Measurements from ENCODE around the gene ADAMTS10.
"Not testable (repeated sequence)": the region's sequence is repeated elsewhere in the genome, so short reads cannot be mapped to it uniquely, and the experiment has no call there.

ADAMTS10 gene

GRCh38 chr19:8641221-8641907, 30.8 kb upstream of the ADAMTS10 start:
- Histone ChIP-seq H3K27me3 (ENCODE audit: control insufficient read depth in 5 of 5, insufficient read depth in 4 of 5, low read length in 5 of 5) (peaks cover 0 to 6% (median 0%) of the 10 kb centered on the region in 5 donors), H3K27ac (ENCODE audit: low read depth, low read length) (no peak overlapping the region), H3K36me3 (ENCODE audit: control insufficient read depth in 5 of 5, insufficient read depth in 5 of 5, low read length in 5 of 5) (no peaks in the 10 kb centered on the region), H3K4me1 (ENCODE audit: control insufficient read depth in 5 of 5, insufficient read depth in 5 of 5, low read length in 5 of 5) (peaks cover 2 to 21% (median 9%) of the 10 kb centered on the region in 5 donors), H3K4me3 (ENCODE audit: low read depth in 1 of 5, low read length in 5 of 5) (no peak overlapping the region), H3K9ac (ENCODE audit: low read length in 5 of 5) (no peak overlapping the region), H3K9me3 (ENCODE audit: control insufficient read depth in 5 of 5, low read length in 5 of 5) (peaks cover 0 to 16% (median 10%) of the 10 kb centered on the region in 5 donors)

GRCh38 chr19:8640402-8641004, 30.0 kb upstream of the ADAMTS10 start:
- Histone ChIP-seq H3K9ac (ENCODE audit: low read length in 5 of 5) (no peak overlapping the region), H3K27me3 (ENCODE audit: control insufficient read depth in 5 of 5, insufficient read depth in 4 of 5, low read length in 5 of 5) (peaks cover 0 to 3% (median 0%) of the 10 kb centered on the region in 5 donors), H3K9me3 (ENCODE audit: control insufficient read depth in 5 of 5, low read length in 5 of 5) (peaks cover 0 to 16% (median 10%) of the 10 kb centered on the region in 5 donors), H3K27ac (ENCODE audit: low read depth, low read length) (no peak overlapping the region), H3K36me3 (ENCODE audit: control insufficient read depth in 5 of 5, insufficient read depth in 5 of 5, low read length in 5 of 5) (no peaks in the 10 kb centered on the region), H3K4me3 (ENCODE audit: low read depth in 1 of 5, low read length in 5 of 5) (no peak overlapping the region), H3K4me1 (ENCODE audit: control insufficient read depth in 5 of 5, insufficient read depth in 5 of 5, low read length in 5 of 5) (peaks cover 2 to 21% (median 9%) of the 10 kb centered on the region in 5 donors)

- Histone ChIP-seq H3K27me3 (ENCODE audit: control insufficient read depth in 5 of 5, insufficient read depth in 4 of 5, low read length in 5 of 5) (peaks cover 0 to 3% (median 0%) of the 10 kb centered on the region in 5 donors), H3K4me3 (ENCODE audit: low read depth in 1 of 5, low read length in 5 of 5) (no peak overlapping the region), H3K36me3 (ENCODE audit: control insufficient read depth in 5 of 5, insufficient read depth in 5 of 5, low read length in 5 of 5) (no peaks in the 10 kb centered on the region), H3K9ac (ENCODE audit: low read length in 5 of 5) (no peak overlapping the region), H3K27ac (ENCODE audit: low read depth, low read length) (no peak overlapping the region), H3K4me1 (ENCODE audit: control insufficient read depth in 5 of 5, insufficient read depth in 5 of 5, low read length in 5 of 5) (peaks cover 2 to 21% (median 9%) of the 10 kb centered on the region in 5 donors), H3K9me3 (ENCODE audit: control insufficient read depth in 5 of 5, low read length in 5 of 5) (peaks cover 0 to 16% (median 10%) of the 10 kb centered on the region in 5 donors)
Observed at GRCh38 chr19:8639821-8640401, 29.4 kb upstream of the ADAMTS10 start.

- H3K36me3 ChIP-seq (ENCODE audit: control insufficient read depth in 5 of 5, insufficient read depth in 5 of 5, low read length in 5 of 5): no peaks in the 10 kb centered on the region
- peaks cover 2 to 21% (median 9%) of the 10 kb centered on the region in 5 donors for H3K4me1 ChIP-seq (ENCODE audit: control insufficient read depth in 5 of 5, insufficient read depth in 5 of 5, low read length in 5 of 5)
- H3K9me3 ChIP-seq (ENCODE audit: control insufficient read depth in 5 of 5, low read length in 5 of 5): peaks cover 0 to 16% (median 10%) of the 10 kb centered on the region in 5 donors
- H3K27me3 ChIP-seq (ENCODE audit: control insufficient read depth in 5 of 5, insufficient read depth in 4 of 5, low read length in 5 of 5): peaks cover 0 to 3% (median 0%) of the 10 kb centered on the region in 5 donors
- no peak overlapping the region for H3K9ac ChIP-seq (ENCODE audit: low read length in 5 of 5)
- H3K27ac ChIP-seq (ENCODE audit: low read depth, low read length): no peak overlapping the region
- H3K4me3 ChIP-seq (ENCODE audit: low read depth in 1 of 5, low read length in 5 of 5): no peak overlapping the region
Observed at GRCh38 chr19:8638078-8638619, 27.6 kb upstream of the ADAMTS10 start.

- not testable (repeated sequence) for H3K36me3 ChIP-seq (ENCODE audit: control insufficient read depth in 5 of 5, insufficient read depth in 5 of 5, low read length in 5 of 5); H3K9ac ChIP-seq (ENCODE audit: low read length in 5 of 5); H3K27ac ChIP-seq (ENCODE audit: low read depth, low read length); H3K27me3 ChIP-seq (ENCODE audit: control insufficient read depth in 5 of 5, insufficient read depth in 4 of 5, low read length in 5 of 5); H3K4me3 ChIP-seq (ENCODE audit: low read depth in 1 of 5, low read length in 5 of 5)
- H3K4me1 ChIP-seq (ENCODE audit: control insufficient read depth in 5 of 5, insufficient read depth in 5 of 5, low read length in 5 of 5): peaks cover 2 to 21% (median 9%) of the 10 kb centered on the region in 5 donors
- peaks cover 0 to 11% (median 6%) of the 10 kb centered on the region in 5 donors for H3K9me3 ChIP-seq (ENCODE audit: control insufficient read depth in 5 of 5, low read length in 5 of 5)
Observed at GRCh38 chr19:8637070-8637469, 26.6 kb upstream of the ADAMTS10 start.

- H3K4me3 ChIP-seq (ENCODE audit: low read depth in 1 of 5, low read length in 5 of 5): no peak overlapping the region
- H3K9ac ChIP-seq (ENCODE audit: low read length in 5 of 5): no peak overlapping the region
- no peak overlapping the region for H3K27ac ChIP-seq (ENCODE audit: low read depth, low read length)
- H3K36me3 ChIP-seq (ENCODE audit: control insufficient read depth in 5 of 5, insufficient read depth in 5 of 5, low read length in 5 of 5): no peaks in the 10 kb centered on the region
- H3K9me3 ChIP-seq (ENCODE audit: control insufficient read depth in 5 of 5, low read length in 5 of 5): peaks cover 0 to 6% (median 4%) of the 10 kb centered on the region in 5 donors
- peaks cover 0 to 3% (median 0%) of the 10 kb centered on the region in 5 donors for H3K27me3 ChIP-seq (ENCODE audit: control insufficient read depth in 5 of 5, insufficient read depth in 4 of 5, low read length in 5 of 5)
- H3K4me1 ChIP-seq (ENCODE audit: control insufficient read depth in 5 of 5, insufficient read depth in 5 of 5, low read length in 5 of 5): peaks cover 2 to 25% (median 12%) of the 10 kb centered on the region in 5 donors
Observed at GRCh38 chr19:8635422-8635821, 24.9 kb upstream of the ADAMTS10 start.

- Histone ChIP-seq H3K9ac (ENCODE audit: low read length in 5 of 5) (no peak overlapping the region), H3K9me3 (ENCODE audit: control insufficient read depth in 5 of 5, low read length in 5 of 5) (peaks cover 0 to 16% (median 9%) of the 10 kb centered on the region in 5 donors), H3K4me3 (ENCODE audit: low read depth in 1 of 5, low read length in 5 of 5) (no peak overlapping the region), H3K36me3 (ENCODE audit: control insufficient read depth in 5 of 5, insufficient read depth in 5 of 5, low read length in 5 of 5) (no peaks in the 10 kb centered on the region), H3K27ac (ENCODE audit: low read depth, low read length) (no peak overlapping the region), H3K4me1 (ENCODE audit: control insufficient read depth in 5 of 5, insufficient read depth in 5 of 5, low read length in 5 of 5) (peaks cover 0 to 10% (median 3%) of the 10 kb centered on the region in 5 donors), H3K27me3 (ENCODE audit: control insufficient read depth in 5 of 5, insufficient read depth in 4 of 5, low read length in 5 of 5) (no peaks in the 10 kb centered on the region)
Observed at GRCh38 chr19:8631425-8631819, 20.9 kb upstream of the ADAMTS10 start.

- Histone ChIP-seq H3K4me1 (ENCODE audit: control insufficient read depth in 5 of 5, insufficient read depth in 5 of 5, low read length in 5 of 5) (peaks cover 0 to 10% (median 3%) of the 10 kb centered on the region in 5 donors), H3K9ac (ENCODE audit: low read length in 5 of 5) (no peak overlapping the region), H3K27me3 (ENCODE audit: control insufficient read depth in 5 of 5, insufficient read depth in 4 of 5, low read length in 5 of 5) (no peaks in the 10 kb centered on the region), H3K9me3 (ENCODE audit: control insufficient read depth in 5 of 5, low read length in 5 of 5) (peaks cover 0 to 16% (median 9%) of the 10 kb centered on the region in 5 donors), H3K4me3 (ENCODE audit: low read depth in 1 of 5, low read length in 5 of 5) (no peak overlapping the region), H3K27ac (ENCODE audit: low read depth, low read length) (no peak overlapping the region), H3K36me3 (ENCODE audit: control insufficient read depth in 5 of 5, insufficient read depth in 5 of 5, low read length in 5 of 5) (no peaks in the 10 kb centered on the region)
Observed at GRCh38 chr19:8630796-8631424, 20.4 kb upstream of the ADAMTS10 start.

GRCh38 chr19:8629996-8630683, 19.6 kb upstream of the ADAMTS10 start, which contains the start of gene NFILZ:
TSS of gene NFILZ (plus strand) at chr19:8630633. CDS start at chr19:8676766, 46,133 bp downstream.
- Histone ChIP-seq H3K36me3 (ENCODE audit: control insufficient read depth in 5 of 5, insufficient read depth in 5 of 5, low read length in 5 of 5) (no peaks in the 10 kb centered on the region), H3K9me3 (ENCODE audit: control insufficient read depth in 5 of 5, low read length in 5 of 5) (peaks cover 0 to 16% (median 9%) of the 10 kb centered on the region in 5 donors), H3K4me1 (ENCODE audit: control insufficient read depth in 5 of 5, insufficient read depth in 5 of 5, low read length in 5 of 5) (peaks cover 0 to 10% (median 3%) of the 10 kb centered on the region in 5 donors), H3K4me3 (ENCODE audit: low read depth in 1 of 5, low read length in 5 of 5) (no peak within 1 kb of the TSS), H3K27me3 (ENCODE audit: control insufficient read depth in 5 of 5, insufficient read depth in 4 of 5, low read length in 5 of 5) (no peaks in the 10 kb centered on the region), H3K9ac (ENCODE audit: low read length in 5 of 5) (no peak within 1 kb of the TSS), H3K27ac (ENCODE audit: low read depth, low read length) (no peak within 1 kb of the TSS)
